Upper lobe of right lung (tissue), 1 donor: Measurements from ENCODE around the gene TRPM1. TPM values are rescaled to one million over a fixed set of nuclear protein-coding genes. Genes with fewer than 3 reads are reported as not detected.
A peak's percentile ranks its signal among the peaks of the same experiment; 100 is the strongest.

Source experiments
- ATAC-seq: fragments of 200-7000 bp; cut with Tn5 transposase; one replicate; pipeline ENCODE4 v1.9.1; 2020; ENCODE audit warnings: mild to moderate bottlenecking, moderate library complexity
- DNase-seq: peaks from one replicate; pipeline ENCODE4 v3.0.0-alpha.2; 2020
- H3K27ac ChIP-seq: fragments of 200-600 bp; one replicate; pipeline ENCODE4 v1.8.0; 2022
- H3K27me3 ChIP-seq: fragments of 200-600 bp; one replicate; pipeline ENCODE4 v1.8.0; 2022; ENCODE audit warnings: mild to moderate bottlenecking
- H3K36me3 ChIP-seq: fragments of 200-600 bp; one replicate; pipeline ENCODE4 v1.8.0; 2022
- H3K4me1 ChIP-seq: fragments of 200-600 bp; one replicate; pipeline ENCODE4 v1.8.0; 2022
- H3K4me3 ChIP-seq: fragments of 200-600 bp; one replicate; pipeline ENCODE4 v1.8.0; 2022; ENCODE audit warnings: mild to moderate bottlenecking
- H3K9me3 ChIP-seq: fragments of 200-600 bp; one replicate; pipeline ENCODE4 v1.8.0; 2022
- CTCF ChIP-seq: fragments of 200-600 bp; IDR thresholded peaks from one replicate; pipeline ENCODE4 v1.8.0; 2022; ENCODE audit warnings: antibody characterized with exemption
- intact Hi-C: fragments of 100-400 bp; cut with DNase I; formaldehyde crosslinking; loops from one replicate; pipeline ENCODE4 v1.11.0; 2022
- total RNA-seq: library from RNA; stranded (reverse); fragmentation: NEBNext Ultra II Directional; extraction: Animal tissue kit (Norgen Biotek cat#: 25700); gene quantifications from one replicate; pipeline ENCODE4 v1.2.1, GENCODE V29; 2021
- donor health status: DM: no; HTN: yes; CAD: no; lungs with severe emphysema.

The TRPM1 gene
- total RNA-seq, 1 donor from 2014 or later: not detected

GRCh38 chr15:31031471-31032067, 70.0 kb downstream of the TRPM1 start:
- TF ChIP-seq CTCF: no peak
- H3K27ac ChIP-seq: no peak overlapping the region
- intact Hi-C loops: no loop called here
- no peaks in the 10 kb centered on the region for H3K36me3 ChIP-seq
- no peaks in the 10 kb centered on the region for H3K4me1 ChIP-seq
- H3K9me3 ChIP-seq: no peaks in the 10 kb centered on the region
- ATAC-seq: peak; percentile 41
- no peak for DNase-seq
- H3K4me3 ChIP-seq: no peak overlapping the region
- no peaks in the 10 kb centered on the region for H3K27me3 ChIP-seq

- H3K27me3 ChIP-seq: no peaks in the 10 kb centered on the region
- no peaks in the 10 kb centered on the region for H3K9me3 ChIP-seq
- intact Hi-C loops: no loop called here
- no peaks in the 10 kb centered on the region for H3K36me3 ChIP-seq
- no peak for DNase-seq
- no peak for TF ChIP-seq CTCF
- no peaks in the 10 kb centered on the region for H3K4me1 ChIP-seq
- no peak overlapping the region for H3K27ac ChIP-seq
- H3K4me3 ChIP-seq: no peak overlapping the region
- ATAC-seq: no peak
Measured at GRCh38 chr15:31027910-31028578, 73.5 kb downstream of the TRPM1 start.

- no peaks in the 10 kb centered on the region for H3K27me3 ChIP-seq
- intact Hi-C loops: no loop called here
- no peak overlapping the region for H3K27ac ChIP-seq
- H3K9me3 ChIP-seq: no peaks in the 10 kb centered on the region
- DNase-seq: no peak
- ATAC-seq: no peak
- H3K4me1 ChIP-seq: no peaks in the 10 kb centered on the region
- H3K36me3 ChIP-seq: no peaks in the 10 kb centered on the region
- TF ChIP-seq CTCF: no peak
- no peak overlapping the region for H3K4me3 ChIP-seq
Measured at GRCh38 chr15:31025996-31026395, 75.5 kb downstream of the TRPM1 start.

GRCh38 chr15:31024979-31025378, 76.5 kb downstream of the TRPM1 start:
- TF ChIP-seq CTCF: no peak
- Histone ChIP-seq H3K36me3 (no peaks in the 10 kb centered on the region), H3K4me1 (no peaks in the 10 kb centered on the region), H3K4me3 (no peak overlapping the region), H3K9me3 (no peaks in the 10 kb centered on the region), H3K27ac (no peak overlapping the region), H3K27me3 (no peaks in the 10 kb centered on the region)
- ATAC-seq (no peak), DNase-seq (no peak)
- intact Hi-C loops: no loop called here

- no peak for TF ChIP-seq CTCF
- no peak overlapping the region for H3K27ac ChIP-seq
- ATAC-seq: peak; percentile 45
- intact Hi-C loops: no loop called here
- no peaks in the 10 kb centered on the region for H3K27me3 ChIP-seq
- no peaks in the 10 kb centered on the region for H3K4me1 ChIP-seq
- no peak for DNase-seq
- H3K36me3 ChIP-seq: no peaks in the 10 kb centered on the region
- H3K4me3 ChIP-seq: no peak overlapping the region
- H3K9me3 ChIP-seq: no peaks in the 10 kb centered on the region
Measured at GRCh38 chr15:31024330-31024729, 77.2 kb downstream of the TRPM1 start.
